Liver (tissue), 9 donors: ENCODE results near the gene PPCS. TPM values are rescaled to one million over a fixed set of nuclear protein-coding genes. Genes with fewer than 3 reads are reported as not detected.

Source experiments
- DNase-seq: peaks from one replicate; pipeline ENCODE4 v3.0.0-alpha.2; 2017; ENCODE audit warnings: low spot score
- H3K27ac ChIP-seq, 2 donors: one replicate each; pipeline ENCODE4 v1.7.0; 2013; ENCODE audit warnings: inconsistent platforms in 2 of 2, low read length in 2 of 2, control low read depth in 1 of 2, low read depth in 1 of 2, mild to moderate bottlenecking in 1 of 2
- H3K27me3 ChIP-seq, 4 donors: one replicate each; pipeline versions ENCODE4 v1.6.1 to v1.7.0; 2013; ENCODE audit warnings: low read length in 3 of 4, inconsistent platforms in 1 of 4, mild to moderate bottlenecking in 1 of 4, moderate library complexity in 1 of 4; ENCODE audit not compliant: control insufficient read depth in 4 of 4, insufficient read depth in 4 of 4
- H3K36me3 ChIP-seq, 4 donors: one replicate each; pipeline versions ENCODE4 v1.6.1 to v1.7.0; 2013; ENCODE audit warnings: low read length in 3 of 4, mild to moderate bottlenecking in 3 of 4, low read depth in 1 of 4, moderate library complexity in 1 of 4; ENCODE audit not compliant: control insufficient read depth in 4 of 4, insufficient read depth in 3 of 4
- H3K4me1 ChIP-seq, 4 donors: one replicate each; pipeline versions ENCODE4 v1.6.1 to v1.7.0; 2013; ENCODE audit warnings: low read length in 3 of 4, mild to moderate bottlenecking in 3 of 4, moderate library complexity in 1 of 4; ENCODE audit not compliant: control insufficient read depth in 4 of 4, insufficient read depth in 4 of 4
- H3K4me3 ChIP-seq, 3 donors: one replicate each; pipeline versions ENCODE4 v1.6.1 to v1.7.0; 2013; ENCODE audit warnings: low read length in 3 of 3, control low read depth in 1 of 3, low read depth in 1 of 3, mild to moderate bottlenecking in 1 of 3
- H3K9ac ChIP-seq, 2 donors: one replicate each; pipeline ENCODE4 v1.7.0; 2013; ENCODE audit warnings: low read length in 2 of 2, mild to moderate bottlenecking in 2 of 2, moderate library complexity in 2 of 2, control low read depth in 1 of 2, low read depth in 1 of 2
- H3K9me3 ChIP-seq, 4 donors: one replicate each; pipeline versions ENCODE4 v1.6.1 to v1.7.0; 2013; ENCODE audit warnings: low read length in 3 of 4; ENCODE audit not compliant: control insufficient read depth in 4 of 4
- JUND ChIP-seq, 2 donors: IDR thresholded peaks; 2 replicates each; pipeline ENCODE4 v1.6.1; 2016; ENCODE audit warnings: antibody characterized with exemption in 2 of 2
- RXRA ChIP-seq, 2 donors: IDR thresholded peaks; 2 replicates each; pipeline ENCODE4 v1.6.1; 2017 to 2018; ENCODE audit warnings: antibody characterized with exemption in 2 of 2, mild to moderate bottlenecking in 1 of 2
- SP1 ChIP-seq: IDR thresholded peaks from 2 replicates; pipeline ENCODE4 v1.6.1; 2018; ENCODE audit warnings: antibody characterized with exemption, mild to moderate bottlenecking
- TAF1 ChIP-seq: conservative IDR thresholded peaks from 2 replicates; pipeline ENCODE4 v1.6.1; 2016; ENCODE audit warnings: antibody characterized with exemption, mild to moderate bottlenecking
- WGBS: extraction: QIAGEN DNeasy Blood & Tissue Kit; methylation state at CpG from one replicate; pipeline ENCODE4 v1.1.7; 2013; 5-methylcytosine and 5-hydroxymethylcytosine counted together
- polyA plus RNA-seq, 2 donors: library from polyadenylated mRNA; stranded (reverse) in 1 of 2; unstranded in 1 of 2; fragments of 200-250 nt in 1 of 2; fragments of >200 nt in 1 of 2; fragmentation: Nextera tagmentation in 1 of 2; extraction: Ambion mirVana in 1 of 2; gene quantifications; one replicate each; pipeline versions ENCODE4 v1.2.1 to v1.2.3, GENCODE V29; 2013 to 2015
- total RNA-seq, 2 donors: library from RNA; depleted of rRNA; stranded (reverse); fragments of >200 nt; gene quantifications; one replicate each; pipeline ENCODE4 v1.2.3, GENCODE V29; 2014
- TF ChIP-seq, protein P1 (sequence below): fragments of 150-350 bp; IDR thresholded peaks from 2 replicates; pipeline ENCODE4 v1.5.1; 2017; ENCODE audit warnings: improper control_type of control experiment, low read depth, low read length; ENCODE audit not compliant: missing input control
- TF ChIP-seq, protein P2 (sequence below): IDR thresholded peaks from 2 replicates; pipeline ENCODE4 v1.6.1; 2016; ENCODE audit warnings: antibody characterized with exemption
- TF ChIP-seq, protein P3 (sequence below): IDR thresholded peaks from 2 replicates; pipeline ENCODE4 v1.6.1; 2016; ENCODE audit warnings: antibody characterized with exemption
- donor health status: healthy.
- donor health status: healthy.
- donor health status: healthy.
- donor health status: healthy.
- donor health status: healthy.

PPCS gene
- total and polyA plus RNA-seq, 4 donors: 22.2 to 65.4 (median 36.0) TPM

DNA sequence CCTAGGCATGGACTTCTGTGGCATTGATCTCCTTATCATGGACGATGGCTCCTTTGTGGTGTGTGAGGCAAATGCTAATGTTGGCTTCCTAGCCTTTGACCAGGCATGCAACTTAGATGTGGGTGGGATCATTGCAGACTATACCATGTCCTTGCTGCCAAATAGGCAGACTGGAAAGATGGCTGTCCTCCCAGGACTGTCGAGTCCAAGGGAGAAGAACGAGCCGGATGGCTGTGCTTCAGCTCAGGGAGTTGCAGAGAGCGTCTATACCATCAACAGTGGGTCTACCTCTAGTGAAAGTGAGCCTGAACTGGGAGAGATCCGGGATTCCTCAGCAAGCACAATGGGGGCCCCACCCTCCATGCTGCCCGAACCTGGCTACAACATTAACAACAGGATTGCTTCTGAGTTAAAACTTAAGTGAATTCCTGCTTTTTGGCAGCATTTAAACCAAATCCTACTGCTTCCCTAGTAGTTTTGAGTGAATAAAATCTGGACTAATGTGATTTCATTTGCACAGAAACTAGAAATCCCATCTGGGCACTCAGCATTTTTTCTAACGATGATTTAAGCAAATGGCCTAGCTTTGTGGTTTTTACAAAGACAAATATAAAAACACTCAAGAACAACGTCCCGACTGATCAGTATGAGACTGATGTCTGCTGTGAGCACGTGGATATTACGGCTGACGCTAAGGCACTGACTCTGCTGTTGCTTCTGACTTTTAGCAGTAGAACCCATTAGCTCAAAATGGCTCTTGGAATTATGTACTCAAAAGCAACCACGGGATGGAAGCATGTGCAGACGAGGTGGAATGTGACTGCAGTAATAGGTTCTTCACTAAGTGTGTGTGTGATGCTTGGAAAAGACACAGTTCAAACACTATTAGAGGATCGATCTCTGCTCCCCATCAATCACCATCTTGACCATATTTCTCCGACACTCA is 41.5 kb upstream of the PPCS start:
- no peak overlapping the region for H3K9ac ChIP-seq
- no peak for TF ChIP-seq TAF1
- TF ChIP-seq RXRA (IDR thresholded peaks at IDR 0.05): no peak
- TF ChIP-seq, protein P1, sequence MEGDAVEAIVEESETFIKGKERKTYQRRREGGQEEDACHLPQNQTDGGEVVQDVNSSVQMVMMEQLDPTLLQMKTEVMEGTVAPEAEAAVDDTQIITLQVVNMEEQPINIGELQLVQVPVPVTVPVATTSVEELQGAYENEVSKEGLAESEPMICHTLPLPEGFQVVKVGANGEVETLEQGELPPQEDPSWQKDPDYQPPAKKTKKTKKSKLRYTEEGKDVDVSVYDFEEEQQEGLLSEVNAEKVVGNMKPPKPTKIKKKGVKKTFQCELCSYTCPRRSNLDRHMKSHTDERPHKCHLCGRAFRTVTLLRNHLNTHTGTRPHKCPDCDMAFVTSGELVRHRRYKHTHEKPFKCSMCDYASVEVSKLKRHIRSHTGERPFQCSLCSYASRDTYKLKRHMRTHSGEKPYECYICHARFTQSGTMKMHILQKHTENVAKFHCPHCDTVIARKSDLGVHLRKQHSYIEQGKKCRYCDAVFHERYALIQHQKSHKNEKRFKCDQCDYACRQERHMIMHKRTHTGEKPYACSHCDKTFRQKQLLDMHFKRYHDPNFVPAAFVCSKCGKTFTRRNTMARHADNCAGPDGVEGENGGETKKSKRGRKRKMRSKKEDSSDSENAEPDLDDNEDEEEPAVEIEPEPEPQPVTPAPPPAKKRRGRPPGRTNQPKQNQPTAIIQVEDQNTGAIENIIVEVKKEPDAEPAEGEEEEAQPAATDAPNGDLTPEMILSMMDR: no peak
- H3K9me3 ChIP-seq: no peaks in the 10 kb centered on the region
- no peak for DNase-seq
- H3K27ac ChIP-seq: no peak overlapping the region
- 89% methylated on average over 17 of the region's 17 CpGs for WGBS
- H3K27me3 ChIP-seq: no peaks in the 10 kb centered on the region
- no peaks in the 10 kb centered on the region for H3K36me3 ChIP-seq
- H3K4me1 ChIP-seq: no peaks in the 10 kb centered on the region
- H3K4me3 ChIP-seq: no peak overlapping the region

DNA sequence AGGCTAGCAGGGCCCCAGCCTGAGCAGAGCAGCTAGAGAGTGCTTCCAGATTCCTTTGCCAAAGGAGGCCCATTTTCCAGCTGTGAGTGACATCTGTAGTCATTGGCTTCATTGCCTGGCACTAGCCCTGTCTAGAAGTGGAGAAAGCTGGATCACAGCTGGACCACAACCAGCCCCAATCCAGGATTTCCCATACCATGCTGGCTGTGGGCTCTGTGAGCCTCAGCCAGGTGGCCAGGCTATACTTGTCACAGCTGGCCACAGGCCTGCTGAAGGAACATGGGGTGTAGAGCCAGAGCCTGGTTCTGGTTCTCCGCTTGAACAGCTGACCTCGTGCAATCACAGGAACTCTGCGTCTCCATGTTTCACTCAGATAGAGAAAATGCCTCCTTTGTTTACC is 39.2 kb upstream of the PPCS start:
- Histone ChIP-seq H3K27me3 (no peaks in the 10 kb centered on the region), H3K9me3 (no peaks in the 10 kb centered on the region), H3K9ac (no peak overlapping the region), H3K4me3 (no peak overlapping the region), H3K36me3 (no peaks in the 10 kb centered on the region), H3K4me1 (peaks cover 0 to 12% (median 10%) of the 10 kb centered on the region in 4 donors), H3K27ac (no peak overlapping the region)
- DNase-seq: no peak
- 89% methylated on average over 3 of the region's 3 CpGs for WGBS
- TF ChIP-seq, protein P2, sequence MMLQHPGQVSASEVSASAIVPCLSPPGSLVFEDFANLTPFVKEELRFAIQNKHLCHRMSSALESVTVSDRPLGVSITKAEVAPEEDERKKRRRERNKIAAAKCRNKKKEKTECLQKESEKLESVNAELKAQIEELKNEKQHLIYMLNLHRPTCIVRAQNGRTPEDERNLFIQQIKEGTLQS: no peak

DNA sequence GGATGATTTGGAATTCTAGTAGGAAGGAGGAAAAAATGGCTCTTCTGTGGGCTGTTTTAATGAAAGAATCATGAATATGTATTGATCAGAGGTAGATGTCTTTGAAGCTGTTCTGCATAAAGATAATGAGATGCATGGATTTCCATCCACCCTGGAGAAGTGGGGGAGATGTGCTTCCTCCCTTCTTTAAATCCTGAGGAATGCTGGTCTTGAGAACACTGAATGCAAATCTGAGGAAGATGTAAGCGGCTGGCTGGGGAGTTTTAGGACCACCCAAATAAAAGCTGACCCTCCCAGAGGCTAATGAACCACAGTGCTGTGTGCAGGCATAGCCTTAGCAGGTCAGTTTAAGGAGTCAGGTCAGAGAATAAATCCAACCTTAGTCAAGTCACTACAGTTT is 37.8 kb upstream of the PPCS start:
- H3K4me3 ChIP-seq: no peak overlapping the region
- no peak overlapping the region for H3K27ac ChIP-seq
- no peak for DNase-seq
- H3K4me1 ChIP-seq: peaks cover 0 to 17% (median 13%) of the 10 kb centered on the region in 4 donors
- WGBS: 96% methylated on average over 1 of the region's 1 CpG
- TF ChIP-seq, protein P3, sequence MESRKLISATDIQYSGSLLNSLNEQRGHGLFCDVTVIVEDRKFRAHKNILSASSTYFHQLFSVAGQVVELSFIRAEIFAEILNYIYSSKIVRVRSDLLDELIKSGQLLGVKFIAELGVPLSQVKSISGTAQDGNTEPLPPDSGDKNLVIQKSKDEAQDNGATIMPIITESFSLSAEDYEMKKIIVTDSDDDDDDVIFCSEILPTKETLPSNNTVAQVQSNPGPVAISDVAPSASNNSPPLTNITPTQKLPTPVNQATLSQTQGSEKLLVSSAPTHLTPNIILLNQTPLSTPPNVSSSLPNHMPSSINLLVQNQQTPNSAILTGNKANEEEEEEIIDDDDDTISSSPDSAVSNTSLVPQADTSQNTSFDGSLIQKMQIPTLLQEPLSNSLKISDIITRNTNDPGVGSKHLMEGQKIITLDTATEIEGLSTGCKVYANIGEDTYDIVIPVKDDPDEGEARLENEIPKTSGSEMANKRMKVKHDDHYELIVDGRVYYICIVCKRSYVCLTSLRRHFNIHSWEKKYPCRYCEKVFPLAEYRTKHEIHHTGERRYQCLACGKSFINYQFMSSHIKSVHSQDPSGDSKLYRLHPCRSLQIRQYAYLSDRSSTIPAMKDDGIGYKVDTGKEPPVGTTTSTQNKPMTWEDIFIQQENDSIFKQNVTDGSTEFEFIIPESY: no peak
- TF ChIP-seq, protein P1: no peak
- no peak for TF ChIP-seq SP1
- TF ChIP-seq JUND (IDR thresholded peaks at IDR 0.05): no peak
- H3K36me3 ChIP-seq: no peaks in the 10 kb centered on the region
- no peak overlapping the region for H3K9ac ChIP-seq
- H3K9me3 ChIP-seq: no peaks in the 10 kb centered on the region
- H3K27me3 ChIP-seq: no peaks in the 10 kb centered on the region
